SU-DHL-6 (cell line): ENCODE measurements around the gene PDLIM5.

Experiments
- H2AFZ ChIP-seq: fragments of 200-600 bp; sonication (generic); 2 replicates; pipeline ENCODE4 v1.6.1; 2014; ENCODE audit warnings: low read depth, mild to moderate bottlenecking, moderate library complexity, mixed read lengths, antibody characterized with exemption, low read length; ENCODE audit not compliant: severe bottlenecking
- H3F3A ChIP-seq: fragments of 200-600 bp; shearing (Covaris generic); 2 replicates; pipeline ENCODE4 v1.6.0; 2016; ENCODE audit warnings: antibody characterized with exemption, mild to moderate bottlenecking; ENCODE audit not compliant: insufficient read depth
- H3K27ac ChIP-seq: fragments of 200-600 bp; sonication (generic); 2 replicates; pipeline ENCODE4 v1.5.1; 2016; ENCODE audit warnings: low read depth, mild to moderate bottlenecking, low read length, moderate library complexity, mixed read lengths
- H3K27me3 ChIP-seq: fragments of 200-600 bp; sonication (generic), shearing (Covaris generic); 2 replicates; pipeline ENCODE4 v1.6.0; 2014; ENCODE audit warnings: mild to moderate bottlenecking, low read length
- H3K36me3 ChIP-seq: fragments of 200-600 bp; sonication (generic); 2 replicates; pipeline ENCODE4 v1.6.1; 2014; ENCODE audit warnings: mild to moderate bottlenecking, low read length, mixed read lengths
- H3K4me2 ChIP-seq: fragments of 300-600, 200-600 bp; shearing (Covaris generic), sonication (generic); 2 replicates; pipeline ENCODE4 v1.6.0; 2014; ENCODE audit warnings: low read length, low read depth, mild to moderate bottlenecking; ENCODE audit not compliant: poor library complexity, severe bottlenecking
- H3K4me3 ChIP-seq: fragments of 200-600 bp; sonication (generic); 2 replicates; pipeline ENCODE4 v1.5.1; 2014; ENCODE audit warnings: antibody characterized with exemption, low read length, mild to moderate bottlenecking, mixed read lengths; ENCODE audit not compliant: insufficient read depth, poor library complexity, severe bottlenecking
- H3K79me2 ChIP-seq: fragments of 200-600 bp; sonication (generic); 2 replicates; pipeline ENCODE4 v1.6.1; 2014; ENCODE audit warnings: mild to moderate bottlenecking, low read length, moderate library complexity; ENCODE audit not compliant: insufficient read depth
- H3K9ac ChIP-seq: fragments of 200-600 bp; sonication (generic); 2 replicates; pipeline ENCODE4 v1.7.0; 2014; ENCODE audit warnings: mild to moderate bottlenecking, low read length
- H3K9me2 ChIP-seq: fragments of 200-600 bp; sonication (generic); replicated peaks from 2 replicates; pipeline ENCODE4 v1.6.1; 2014; ENCODE audit warnings: low read length; ENCODE audit not compliant: insufficient read depth
- H3K9me3 ChIP-seq: fragments of 200-600 bp; sonication (generic); 2 replicates; pipeline ENCODE4 v1.6.1; 2014; ENCODE audit warnings: low read length, mixed read lengths; ENCODE audit not compliant: insufficient read depth
- H4K20me1 ChIP-seq: fragments of 200-600 bp; sonication (generic); 2 replicates; pipeline ENCODE4 v1.6.1; 2014; ENCODE audit warnings: low read depth, mild to moderate bottlenecking, antibody characterized with exemption, low read length, moderate library complexity, mixed read lengths
- CTCF ChIP-seq: fragments of 200-600 bp; sonication (generic); IDR thresholded peaks from one replicate; pipeline ENCODE4 v1.5.1; 2017; ENCODE audit warnings: antibody characterized with exemption, mild to moderate bottlenecking, low read length, moderate library complexity; ENCODE audit not compliant: insufficient read depth, poor library complexity, severe bottlenecking
- EZH2phosphoT487 ChIP-seq: fragments of 200-600 bp; sonication (generic), shearing (Covaris generic); conservative IDR thresholded peaks from 2 replicates; pipeline ENCODE4 v1.6.1; 2018; ENCODE audit warnings: mild to moderate bottlenecking, antibody characterized with exemption, low read length, moderate library complexity, mixed read lengths

The PDLIM5 gene

DNA sequence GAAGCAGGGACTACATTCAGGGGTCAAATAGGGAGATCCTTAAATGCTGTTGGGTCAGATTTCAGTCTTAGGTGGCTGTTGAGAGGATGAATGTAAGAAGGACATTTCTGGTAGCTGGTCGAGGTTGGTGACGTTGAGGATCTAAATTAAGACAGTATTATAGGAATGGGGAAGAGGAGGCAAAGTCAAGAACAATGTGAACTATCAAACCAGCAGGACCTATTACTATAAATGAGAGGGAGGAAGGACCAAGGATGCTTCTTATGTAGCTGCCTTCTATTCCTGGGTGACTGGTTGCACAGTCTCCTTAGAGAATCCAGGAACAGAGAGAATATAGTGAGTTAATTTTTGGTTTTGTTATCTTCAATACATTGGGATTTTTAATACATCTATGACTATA, 187.6 kb downstream of the PDLIM5 start:
- H3K4me3 ChIP-seq, result no peak overlapping the region
- no peaks in the 10 kb centered on the region for H3K27me3 ChIP-seq
- TF ChIP-seq CTCF (no peak), EZH2phosphoT487 (no peak)
- H3K9me2 ChIP-seq, result no peaks in the 10 kb centered on the region
- no peak overlapping the region for H3K9ac ChIP-seq
- no peaks in the 10 kb centered on the region for H3K36me3 ChIP-seq
- H3K9me3 ChIP-seq, result no peaks in the 10 kb centered on the region
- no peak overlapping the region for H2AFZ ChIP-seq
- H3K27ac ChIP-seq, result no peak overlapping the region
- H3K79me2 ChIP-seq, result no peaks in the 10 kb centered on the region
- H3K4me2 ChIP-seq, result no peak overlapping the region
- no peaks in the 10 kb centered on the region for H3F3A ChIP-seq
- no peaks in the 10 kb centered on the region for H4K20me1 ChIP-seq

DNA sequence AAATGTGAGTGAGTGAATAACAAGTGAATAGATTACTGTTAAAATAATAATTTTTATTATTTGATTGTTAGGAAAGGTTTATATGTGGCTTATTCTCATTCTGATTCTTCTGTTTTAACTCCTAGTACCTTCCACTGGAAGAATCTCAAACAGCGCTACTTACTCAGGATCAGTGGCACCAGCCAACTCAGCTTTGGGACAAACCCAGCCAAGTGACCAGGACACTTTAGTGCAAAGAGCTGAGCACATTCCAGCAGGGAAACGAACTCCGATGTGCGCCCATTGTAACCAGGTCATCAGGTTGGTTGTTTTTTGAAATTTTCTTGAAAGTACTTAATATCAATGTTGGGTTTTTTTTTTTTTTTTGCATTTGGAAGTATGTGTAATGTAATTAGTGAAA, 188.4 kb downstream of the PDLIM5 start:
- TF ChIP-seq CTCF (no peak), EZH2phosphoT487 (no peak)
- H3F3A ChIP-seq, result no peaks in the 10 kb centered on the region

GRCh38 chr4:94641702-94642560, 190.2 kb downstream of the PDLIM5 start:
- TF ChIP-seq EZH2phosphoT487 (no peak), CTCF (no peak)
- H3F3A ChIP-seq, result no peaks in the 10 kb centered on the region
- H3K79me2 ChIP-seq, result no peaks in the 10 kb centered on the region
- H4K20me1 ChIP-seq, result no peaks in the 10 kb centered on the region
- H3K4me2 ChIP-seq, result no peak overlapping the region
- H3K4me3 ChIP-seq, result no peak overlapping the region
- no peaks in the 10 kb centered on the region for H3K27me3 ChIP-seq
- H3K27ac ChIP-seq, result no peak overlapping the region
- H3K9me2 ChIP-seq, result no peaks in the 10 kb centered on the region
- H3K36me3 ChIP-seq, result no peaks in the 10 kb centered on the region
- H2AFZ ChIP-seq, result no peak overlapping the region
- H3K9me3 ChIP-seq, result no peaks in the 10 kb centered on the region
- no peak overlapping the region for H3K9ac ChIP-seq

More for the DNA sequence above, 188.4 kb downstream of the PDLIM5 start:
- Histone ChIP-seq H3K27me3 (no peaks in the 10 kb centered on the region), H3K36me3 (no peaks in the 10 kb centered on the region), H3K27ac (no peak overlapping the region), H3K9ac (no peak overlapping the region), H3K9me3 (no peaks in the 10 kb centered on the region), H3K79me2 (no peaks in the 10 kb centered on the region), H4K20me1 (no peaks in the 10 kb centered on the region), H3K4me2 (no peak overlapping the region), H3K4me3 (no peak overlapping the region), H2AFZ (no peak overlapping the region), H3K9me2 (no peaks in the 10 kb centered on the region)
